Measurements from ENCODE around the gene PCDH9. TPM values are rescaled to one million over a fixed set of nuclear protein-coding genes. Genes with fewer than 3 reads are reported as not detected.
A peak's percentile ranks its signal among the peaks of the same experiment; 100 is the strongest.

The PCDH9 gene
- total and polyA plus RNA-seq, 11 donors: 3.0 to 39.6 (median 21.6) TPM

GRCh38 chr13:66673401-66673800 is 556.7 kb downstream of the PCDH9 start:
- ATAC-seq (no peak), DNase-seq (no peak)
- WGBS, 4 donors: 71 to 86% (median 81%) methylated on average over 1 of the region's 1 CpG
- intact Hi-C loops (cut with DNase I): no loop called here
- no peaks in the 10 kb centered on the region for H3K27me3 ChIP-seq
- H3K36me3 ChIP-seq: no peaks in the 10 kb centered on the region
- H3K4me3 ChIP-seq: no peak overlapping the region
- no peaks in the 10 kb centered on the region for H3K4me1 ChIP-seq
- H3K27ac ChIP-seq: no peak overlapping the region
- peaks cover 0 to 8% (median 0%) of the 10 kb centered on the region in 12 donors for H3K9me3 ChIP-seq
- TF ChIP-seq POLR2A (IDR thresholded peaks at IDR 0.05): no peak
- TF ChIP-seq, protein P1, sequence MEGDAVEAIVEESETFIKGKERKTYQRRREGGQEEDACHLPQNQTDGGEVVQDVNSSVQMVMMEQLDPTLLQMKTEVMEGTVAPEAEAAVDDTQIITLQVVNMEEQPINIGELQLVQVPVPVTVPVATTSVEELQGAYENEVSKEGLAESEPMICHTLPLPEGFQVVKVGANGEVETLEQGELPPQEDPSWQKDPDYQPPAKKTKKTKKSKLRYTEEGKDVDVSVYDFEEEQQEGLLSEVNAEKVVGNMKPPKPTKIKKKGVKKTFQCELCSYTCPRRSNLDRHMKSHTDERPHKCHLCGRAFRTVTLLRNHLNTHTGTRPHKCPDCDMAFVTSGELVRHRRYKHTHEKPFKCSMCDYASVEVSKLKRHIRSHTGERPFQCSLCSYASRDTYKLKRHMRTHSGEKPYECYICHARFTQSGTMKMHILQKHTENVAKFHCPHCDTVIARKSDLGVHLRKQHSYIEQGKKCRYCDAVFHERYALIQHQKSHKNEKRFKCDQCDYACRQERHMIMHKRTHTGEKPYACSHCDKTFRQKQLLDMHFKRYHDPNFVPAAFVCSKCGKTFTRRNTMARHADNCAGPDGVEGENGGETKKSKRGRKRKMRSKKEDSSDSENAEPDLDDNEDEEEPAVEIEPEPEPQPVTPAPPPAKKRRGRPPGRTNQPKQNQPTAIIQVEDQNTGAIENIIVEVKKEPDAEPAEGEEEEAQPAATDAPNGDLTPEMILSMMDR (IDR thresholded peaks at IDR 0.05): no peak

DNA sequence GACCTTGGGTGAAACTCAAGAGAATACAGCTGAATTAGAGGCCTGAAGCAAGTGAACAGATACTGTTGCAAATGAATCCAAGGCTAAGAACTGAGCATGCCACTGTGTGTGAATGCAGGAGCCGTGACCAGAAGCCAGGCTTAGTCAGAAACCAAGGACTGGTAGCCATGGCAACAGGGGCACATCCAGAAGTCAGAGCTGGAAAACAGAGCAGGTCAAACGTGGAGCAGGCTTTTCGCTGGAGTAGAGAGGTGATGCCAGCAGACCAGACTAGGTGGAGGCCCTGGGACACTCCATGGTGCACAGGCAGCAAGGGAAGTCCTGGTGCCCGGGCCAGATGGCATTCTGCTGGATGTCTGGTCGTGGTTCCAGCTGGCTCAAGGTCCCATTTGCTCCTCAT is 564.1 kb downstream of the PCDH9 start:
- H3K27ac ChIP-seq: no peak overlapping the region
- H3K27me3 ChIP-seq: no peaks in the 10 kb centered on the region
- ATAC-seq (peak in 2 of 4 donors; percentile 31 to 34), DNase-seq (no peak)
- H3K36me3 ChIP-seq: no peaks in the 10 kb centered on the region
- 56 to 80% (median 72%) methylated on average over 5 of the region's 5 CpGs for WGBS, 4 donors
- no peak overlapping the region for H3K4me3 ChIP-seq
- intact Hi-C loops (cut with DNase I): no loop called here
- TF ChIP-seq, protein P1 (IDR thresholded peaks at IDR 0.05): no peak
- TF ChIP-seq POLR2A (IDR thresholded peaks at IDR 0.05): no peak
- no peaks in the 10 kb centered on the region for H3K9me3 ChIP-seq
- H3K4me1 ChIP-seq: no peaks in the 10 kb centered on the region

GRCh38 chr13:66663711-66664110 is 566.4 kb downstream of the PCDH9 start:
- ATAC-seq (no peak), DNase-seq (no peak)
- Histone ChIP-seq H3K4me1 (peaks cover 0 to 10% (median 0%) of the 10 kb centered on the region in 12 donors), H3K4me3 (no peak overlapping the region), H3K27ac (no peak overlapping the region), H3K9me3 (no peaks in the 10 kb centered on the region), H3K27me3 (no peaks in the 10 kb centered on the region), H3K36me3 (no peaks in the 10 kb centered on the region)
- no peak for TF ChIP-seq POLR2A (IDR thresholded peaks at IDR 0.05)
- TF ChIP-seq, protein P1 (IDR thresholded peaks at IDR 0.05): no peak
- intact Hi-C loops (cut with DNase I): no loop called here

- 77 to 85% (median 82%) methylated on average over 2 of the region's 2 CpGs for WGBS, 4 donors
- Histone ChIP-seq H3K4me3 (no peak overlapping the region), H3K4me1 (peaks cover 0 to 10% (median 0%) of the 10 kb centered on the region in 12 donors), H3K36me3 (no peaks in the 10 kb centered on the region), H3K9me3 (no peaks in the 10 kb centered on the region), H3K27ac (no peak overlapping the region), H3K27me3 (no peaks in the 10 kb centered on the region)
- intact Hi-C loops (cut with DNase I): no loop called here
- no peak for TF ChIP-seq POLR2A (IDR thresholded peaks at IDR 0.05)
- TF ChIP-seq, protein P1 (IDR thresholded peaks at IDR 0.05): no peak
- ATAC-seq: no peak
- no peak for DNase-seq
Measured at GRCh38 chr13:66663206-66663605, 566.9 kb downstream of the PCDH9 start.

All from heart left ventricle (tissue), 16 donors.